Measurements from ENCODE around the gene ATG2B. TPM values are rescaled to one million over a fixed set of nuclear protein-coding genes. Genes with fewer than 3 reads are reported as not detected.

Gene ATG2B
- polyA plus RNA-seq, 3 donors: 0.94 to 6.7 (median 1.3) TPM

DNA sequence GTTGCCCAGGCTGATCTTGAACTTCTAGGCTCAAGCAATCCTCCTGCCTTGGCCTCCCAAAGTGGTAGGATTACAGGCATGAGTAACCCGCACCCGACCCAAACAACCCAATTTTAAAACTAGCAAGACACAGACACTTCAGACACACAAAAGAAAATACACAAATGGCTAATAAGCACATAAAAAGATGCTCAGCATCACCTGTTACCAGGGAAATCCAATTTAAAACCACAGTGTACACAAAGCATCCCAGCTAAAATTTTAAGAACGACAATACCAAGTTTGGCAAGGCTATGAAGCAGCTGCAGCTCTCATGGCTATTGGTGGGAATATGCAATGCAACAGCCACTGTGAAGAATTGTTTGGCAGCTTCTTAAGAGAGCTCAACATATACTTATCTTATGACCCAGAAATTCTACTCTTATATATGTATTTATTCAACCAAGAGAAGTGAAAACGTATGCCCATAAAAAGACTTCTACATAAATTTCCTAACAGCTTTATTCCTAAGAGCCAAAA lies 65.1 kb downstream of the ATG2B start:
- H3K4me2 ChIP-seq (replicated peaks; ENCODE audit: extremely low read depth, low read length, poor library complexity, severe bottlenecking): no peak overlapping the region
- Mint-ChIP-seq H3K27me3 (ENCODE audit: low read depth in 3 of 3) (peaks cover 0 to 4% (median 0%) of the 10 kb centered on the region in 3 donors), H3K4me3 (no peak overlapping the region), H3K4me1 (no peaks in the 10 kb centered on the region), H3K27ac (no peak overlapping the region), H3K36me3 (peaks cover 35 to 38% of the 10 kb centered on the region in 2 donors), H3K9me3 (no peaks in the 10 kb centered on the region)
- H3K27ac ChIP-seq (ENCODE audit: low read depth in 1 of 2, low read length in 2 of 2): no peak overlapping the region
- no peaks in the 10 kb centered on the region for H3K27me3 ChIP-seq (ENCODE audit: control insufficient read depth in 2 of 2, insufficient read depth in 2 of 2, low read length in 2 of 2)
- H3K4me1 ChIP-seq (ENCODE audit: control insufficient read depth in 1 of 2, insufficient read depth in 2 of 2, low read length in 2 of 2): no peaks in the 10 kb centered on the region
- H3K4me3 ChIP-seq (replicated peaks in 1 of 3; ENCODE audit: low read depth in 2 of 3, low read length in 3 of 3): no peak overlapping the region
- no peaks in the 10 kb centered on the region for H3K9me3 ChIP-seq (replicated peaks in 1 of 2; ENCODE audit: control insufficient read depth in 1 of 2, insufficient read depth in 1 of 2, low read length in 2 of 2)
- H4K20me1 ChIP-seq (ENCODE audit: insufficient read depth, low read length): no peaks in the 10 kb centered on the region
- H3K9ac ChIP-seq (ENCODE audit: insufficient read depth, low read length, poor library complexity, severe bottlenecking): no peak overlapping the region
- TF ChIP-seq, protein P1, sequence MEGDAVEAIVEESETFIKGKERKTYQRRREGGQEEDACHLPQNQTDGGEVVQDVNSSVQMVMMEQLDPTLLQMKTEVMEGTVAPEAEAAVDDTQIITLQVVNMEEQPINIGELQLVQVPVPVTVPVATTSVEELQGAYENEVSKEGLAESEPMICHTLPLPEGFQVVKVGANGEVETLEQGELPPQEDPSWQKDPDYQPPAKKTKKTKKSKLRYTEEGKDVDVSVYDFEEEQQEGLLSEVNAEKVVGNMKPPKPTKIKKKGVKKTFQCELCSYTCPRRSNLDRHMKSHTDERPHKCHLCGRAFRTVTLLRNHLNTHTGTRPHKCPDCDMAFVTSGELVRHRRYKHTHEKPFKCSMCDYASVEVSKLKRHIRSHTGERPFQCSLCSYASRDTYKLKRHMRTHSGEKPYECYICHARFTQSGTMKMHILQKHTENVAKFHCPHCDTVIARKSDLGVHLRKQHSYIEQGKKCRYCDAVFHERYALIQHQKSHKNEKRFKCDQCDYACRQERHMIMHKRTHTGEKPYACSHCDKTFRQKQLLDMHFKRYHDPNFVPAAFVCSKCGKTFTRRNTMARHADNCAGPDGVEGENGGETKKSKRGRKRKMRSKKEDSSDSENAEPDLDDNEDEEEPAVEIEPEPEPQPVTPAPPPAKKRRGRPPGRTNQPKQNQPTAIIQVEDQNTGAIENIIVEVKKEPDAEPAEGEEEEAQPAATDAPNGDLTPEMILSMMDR (IDR thresholded peaks at IDR 0.05): no peak
- no peak overlapping the region for H2AFZ ChIP-seq (ENCODE audit: insufficient read depth, low read depth, low read length, poor library complexity, severe bottlenecking)
- DNase-seq: no peak
- intact Hi-C loops (cut with micrococcal nuclease): loop anchor here (1.0 to 2.0 kb wide), 2 partner anchors 126 to 127 kb away; no protein-coding TSS in a partner anchor
- peaks cover 28 to 71% of the 10 kb centered on the region in 2 donors for H3K36me3 ChIP-seq (replicated peaks in 1 of 2; ENCODE audit: control insufficient read depth in 1 of 2, insufficient read depth in 2 of 2, low read length in 2 of 2)
- H3K79me2 ChIP-seq (ENCODE audit: insufficient read depth, low read length): no peaks in the 10 kb centered on the region
- WGBS (ENCODE audit: insufficient coverage): no CpG with 5 or more reads among the region's 4 CpGs

DNA sequence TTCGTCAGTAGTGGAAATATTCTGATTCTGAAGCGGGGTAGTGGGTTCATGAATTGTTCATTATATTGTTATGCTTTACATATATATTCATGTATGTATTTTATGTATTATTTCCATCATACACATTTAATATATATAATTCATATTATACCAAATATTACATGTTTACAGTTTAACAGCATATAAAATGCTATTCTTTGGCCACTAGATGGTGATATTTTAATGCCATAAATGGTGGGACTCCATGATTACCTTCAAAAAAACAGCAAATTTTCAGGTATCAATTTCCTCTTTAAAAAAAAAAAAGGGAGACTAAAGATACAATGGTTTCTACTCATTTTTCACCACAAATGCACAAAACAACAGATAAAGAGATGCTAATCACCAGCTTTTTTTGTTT lies 66.1 kb downstream of the ATG2B start:
- Histone ChIP-seq H3K9me3 (replicated peaks in 1 of 2; ENCODE audit: control insufficient read depth in 1 of 2, insufficient read depth in 1 of 2, low read length in 2 of 2) (no peaks in the 10 kb centered on the region), H3K4me1 (ENCODE audit: control insufficient read depth in 1 of 2, insufficient read depth in 2 of 2, low read length in 2 of 2) (no peaks in the 10 kb centered on the region), H3K79me2 (ENCODE audit: insufficient read depth, low read length) (no peaks in the 10 kb centered on the region), H2AFZ (ENCODE audit: insufficient read depth, low read depth, low read length, poor library complexity, severe bottlenecking) (no peak overlapping the region), H4K20me1 (ENCODE audit: insufficient read depth, low read length) (no peaks in the 10 kb centered on the region), H3K27ac (ENCODE audit: low read depth in 1 of 2, low read length in 2 of 2) (no peak overlapping the region), H3K4me3 (replicated peaks in 1 of 3; ENCODE audit: low read depth in 2 of 3, low read length in 3 of 3) (no peak overlapping the region), H3K36me3 (replicated peaks in 1 of 2; ENCODE audit: control insufficient read depth in 1 of 2, insufficient read depth in 2 of 2, low read length in 2 of 2) (peaks cover 21 to 67% of the 10 kb centered on the region in 2 donors), H3K4me2 (replicated peaks; ENCODE audit: extremely low read depth, low read length, poor library complexity, severe bottlenecking) (no peak overlapping the region), H3K27me3 (ENCODE audit: control insufficient read depth in 2 of 2, insufficient read depth in 2 of 2, low read length in 2 of 2) (no peaks in the 10 kb centered on the region), H3K9ac (ENCODE audit: insufficient read depth, low read length, poor library complexity, severe bottlenecking) (no peak overlapping the region)
- Mint-ChIP-seq H3K27ac (no peak overlapping the region), H3K27me3 (ENCODE audit: low read depth in 3 of 3) (peaks cover 0 to 4% (median 0%) of the 10 kb centered on the region in 3 donors), H3K9me3 (no peaks in the 10 kb centered on the region), H3K4me3 (no peak overlapping the region), H3K4me1 (no peaks in the 10 kb centered on the region), H3K36me3 (peaks cover 28 to 35% of the 10 kb centered on the region in 2 donors)
- peak in 1 of 3 donors; percentile 11 for DNase-seq
- TF ChIP-seq, protein P1 (IDR thresholded peaks at IDR 0.05): peak; percentile 69
- intact Hi-C loops (cut with micrococcal nuclease): loop anchor here in 1 of 2 donors (1.0 kb wide), 1 partner anchor 127 kb away; no protein-coding TSS in a partner anchor
- no CpG with 5 or more reads among the region's 2 CpGs for WGBS (ENCODE audit: insufficient coverage)
